ENCODE data around the gene PRKCH. TPM values are rescaled to one million over a fixed set of nuclear protein-coding genes. Genes with fewer than 3 reads are reported as not detected.

PRKCH gene
- total RNA-seq, 1 donor from 2014 or later, result 101 TPM

- peak overlapping the region; percentile 83 for H3K4me3 Mint-ChIP-seq (ENCODE audit: low read depth)
- H3K27me3 Mint-ChIP-seq (ENCODE audit: low read depth), result no peaks in the 10 kb centered on the region
- H3K36me3 Mint-ChIP-seq (ENCODE audit: low read depth), result peaks cover 49% of the 10 kb centered on the region
- intact Hi-C loops (cut with micrococcal nuclease), result loop anchor here (1.0 to 2.0 kb wide), 7 partner anchors 21 to 188 kb away; no protein-coding TSS in a partner anchor
- peaks cover 75% of the 10 kb centered on the region for H3K4me1 Mint-ChIP-seq (ENCODE audit: low read depth)
- DNase-seq (ENCODE audit: low spot score), result peak; percentile 64
- H3K27ac Mint-ChIP-seq, result peak overlapping the region; percentile 93
- H3K9me3 Mint-ChIP-seq, result no peaks in the 10 kb centered on the region
These were observed 151.5 kb downstream of the PRKCH start for GRCh38 chr14:61472801-61473376.

DNA sequence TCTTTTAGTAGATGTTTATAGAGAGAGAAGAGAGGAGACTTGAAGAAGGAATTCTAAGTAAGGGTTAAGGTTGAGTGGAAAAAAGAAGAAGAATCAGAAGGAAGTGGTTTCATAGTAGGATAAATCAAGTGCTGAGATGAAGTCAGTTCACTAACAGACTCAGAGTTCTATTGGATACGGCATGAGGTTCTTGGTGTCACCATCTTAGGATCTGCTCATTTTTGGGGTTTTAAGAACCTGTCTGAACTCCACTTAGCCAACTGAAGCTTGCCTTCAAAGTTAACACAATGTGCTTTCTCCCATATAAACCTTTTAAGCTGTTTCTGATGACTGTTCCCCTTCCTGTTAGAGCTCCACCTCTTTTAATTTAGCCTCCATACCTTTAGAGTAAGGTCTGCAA, 152.6 kb downstream of the PRKCH start:
- Mint-ChIP-seq H3K27ac (peak overlapping the region; percentile 63), H3K4me3 (ENCODE audit: low read depth) (no peak overlapping the region), H3K27me3 (ENCODE audit: low read depth) (no peaks in the 10 kb centered on the region), H3K9me3 (no peaks in the 10 kb centered on the region), H3K4me1 (ENCODE audit: low read depth) (peaks cover 86% of the 10 kb centered on the region), H3K36me3 (ENCODE audit: low read depth) (peaks cover 46% of the 10 kb centered on the region)
- intact Hi-C loops (cut with micrococcal nuclease), result no loop called here
- DNase-seq (ENCODE audit: low spot score), result no peak

DNA sequence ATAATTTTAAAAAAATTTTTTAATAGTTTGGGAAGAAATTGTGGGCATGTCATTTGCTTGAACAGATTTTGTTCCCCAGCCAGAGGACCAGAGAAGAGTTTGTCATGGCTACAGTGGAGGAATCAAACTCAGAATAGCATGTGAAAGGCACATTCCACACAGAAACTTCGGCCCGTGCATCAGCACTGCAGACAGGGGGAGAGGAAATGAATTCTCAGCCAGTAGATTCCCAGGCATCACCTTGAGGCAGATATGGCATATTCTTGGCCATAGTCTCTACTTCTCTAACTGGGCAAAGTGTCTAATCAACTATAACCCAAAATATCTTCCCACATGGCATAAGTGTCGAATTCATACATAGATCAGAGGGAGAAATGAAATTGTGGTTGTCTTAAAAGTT, 153.3 kb downstream of the PRKCH start:
- H3K9me3 Mint-ChIP-seq, result no peaks in the 10 kb centered on the region
- peak overlapping the region; percentile 81 for H3K27ac Mint-ChIP-seq
- H3K36me3 Mint-ChIP-seq (ENCODE audit: low read depth), result peaks cover 42% of the 10 kb centered on the region
- no peak overlapping the region for H3K4me3 Mint-ChIP-seq (ENCODE audit: low read depth)
- H3K27me3 Mint-ChIP-seq (ENCODE audit: low read depth), result no peaks in the 10 kb centered on the region
- DNase-seq (ENCODE audit: low spot score), result no peak
- peaks cover 89% of the 10 kb centered on the region for H3K4me1 Mint-ChIP-seq (ENCODE audit: low read depth)
- intact Hi-C loops (cut with micrococcal nuclease), result loop anchor here (5.0 kb wide), 1 partner anchor 258 kb away; no protein-coding TSS in a partner anchor

GRCh38 chr14:61475316-61475715, 153.9 kb downstream of the PRKCH start:
- Mint-ChIP-seq H3K4me3 (ENCODE audit: low read depth) (no peak overlapping the region), H3K27me3 (ENCODE audit: low read depth) (no peaks in the 10 kb centered on the region), H3K27ac (peak overlapping the region; percentile 81), H3K36me3 (ENCODE audit: low read depth) (peaks cover 38% of the 10 kb centered on the region), H3K4me1 (ENCODE audit: low read depth) (peaks cover 89% of the 10 kb centered on the region), H3K9me3 (no peaks in the 10 kb centered on the region)
- no peak for DNase-seq (ENCODE audit: low spot score)
- intact Hi-C loops (cut with micrococcal nuclease), result loop anchor here (5.0 kb wide), 1 partner anchor 257 kb away; no protein-coding TSS in a partner anchor

- peaks cover 88% of the 10 kb centered on the region for H3K4me1 Mint-ChIP-seq (ENCODE audit: low read depth)
- DNase-seq (ENCODE audit: low spot score), result no peak
- H3K4me3 Mint-ChIP-seq (ENCODE audit: low read depth), result peak overlapping the region; percentile 67
- no peaks in the 10 kb centered on the region for H3K9me3 Mint-ChIP-seq
- peaks cover 37% of the 10 kb centered on the region for H3K36me3 Mint-ChIP-seq (ENCODE audit: low read depth)
- H3K27ac Mint-ChIP-seq, result peak overlapping the region; percentile 95
- H3K27me3 Mint-ChIP-seq (ENCODE audit: low read depth), result no peaks in the 10 kb centered on the region
- intact Hi-C loops (cut with micrococcal nuclease), result loop anchor here (1.0 to 5.0 kb wide), 4 partner anchors 185 to 287 kb away; partner anchors contain the start of genes HIF1A and SNAPC1
These were observed 154.8 kb downstream of the PRKCH start for GRCh38 chr14:61476105-61476753.

GRCh38 chr14:61476754-61477410, 155.5 kb downstream of the PRKCH start:
- Mint-ChIP-seq H3K36me3 (ENCODE audit: low read depth) (peaks cover 39% of the 10 kb centered on the region), H3K4me3 (ENCODE audit: low read depth) (peak overlapping the region; percentile 67), H3K27ac (peak overlapping the region; percentile 95), H3K27me3 (ENCODE audit: low read depth) (no peaks in the 10 kb centered on the region), H3K9me3 (no peaks in the 10 kb centered on the region), H3K4me1 (ENCODE audit: low read depth) (peaks cover 85% of the 10 kb centered on the region)
- DNase-seq (ENCODE audit: low spot score), result peak; percentile 68
- intact Hi-C loops (cut with micrococcal nuclease), result loop anchor here (1.0 to 5.0 kb wide), 6 partner anchors 117 to 286 kb away; partner anchors contain the start of genes HIF1A and SNAPC1

GRCh38 chr14:61477712-61478462, 156.5 kb downstream of the PRKCH start:
- Mint-ChIP-seq H3K4me1 (ENCODE audit: low read depth) (peaks cover 81% of the 10 kb centered on the region), H3K27ac (peak overlapping the region; percentile 95)

DNA sequence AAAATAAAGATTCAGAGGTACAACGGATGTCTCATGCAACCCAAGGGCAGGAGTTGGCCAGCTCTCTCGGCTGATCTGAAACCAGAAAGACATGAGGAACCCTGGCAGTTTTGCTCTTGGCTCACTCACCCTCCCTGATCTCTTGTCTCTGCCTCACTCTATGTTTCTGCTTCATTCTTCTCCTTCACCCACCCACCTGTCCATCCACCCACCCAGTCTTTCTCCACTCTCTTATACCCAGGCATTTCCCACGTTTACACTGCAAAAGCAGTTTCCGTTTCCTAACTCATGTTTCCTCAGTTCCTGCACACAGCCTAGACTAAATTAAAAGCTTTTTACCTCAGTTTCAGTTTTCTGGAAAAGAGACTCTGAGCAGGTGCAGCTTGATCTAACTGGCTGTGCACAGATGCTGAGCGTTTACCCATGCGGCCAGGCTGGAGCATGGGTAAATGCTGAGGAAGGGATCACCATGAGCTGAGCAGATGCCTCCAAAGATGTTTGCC, 157.6 kb downstream of the PRKCH start:
- Mint-ChIP-seq H3K36me3 (ENCODE audit: low read depth) (peaks cover 47% of the 10 kb centered on the region), H3K4me3 (ENCODE audit: low read depth) (peak overlapping the region; percentile 49), H3K4me1 (ENCODE audit: low read depth) (peaks cover 77% of the 10 kb centered on the region), H3K9me3 (no peaks in the 10 kb centered on the region), H3K27ac (peak overlapping the region; percentile 95), H3K27me3 (ENCODE audit: low read depth) (no peaks in the 10 kb centered on the region)
- intact Hi-C loops (cut with micrococcal nuclease), result loop anchor here (1.0 to 5.0 kb wide), 3 partner anchors 24 to 253 kb away; no protein-coding TSS in a partner anchor
- no peak for DNase-seq (ENCODE audit: low spot score)

More at GRCh38 chr14:61477712-61478462, 156.5 kb downstream of the PRKCH start:
- intact Hi-C loops (cut with micrococcal nuclease), result loop anchor here (1.0 to 5.0 kb wide), 4 partner anchors 116 to 285 kb away; partner anchors contain the start of gene SNAPC1
- Mint-ChIP-seq H3K9me3 (no peaks in the 10 kb centered on the region), H3K27me3 (ENCODE audit: low read depth) (no peaks in the 10 kb centered on the region), H3K36me3 (ENCODE audit: low read depth) (peaks cover 46% of the 10 kb centered on the region), H3K4me3 (ENCODE audit: low read depth) (peak overlapping the region; percentile 67)
- no peak for DNase-seq (ENCODE audit: low spot score)

- Mint-ChIP-seq H3K4me3 (ENCODE audit: low read depth) (peak overlapping the region; percentile 44), H3K36me3 (ENCODE audit: low read depth) (peaks cover 48% of the 10 kb centered on the region), H3K4me1 (ENCODE audit: low read depth) (peaks cover 70% of the 10 kb centered on the region), H3K27ac (peak overlapping the region; percentile 95), H3K9me3 (no peaks in the 10 kb centered on the region), H3K27me3 (ENCODE audit: low read depth) (no peaks in the 10 kb centered on the region)
- intact Hi-C loops (cut with micrococcal nuclease), result loop anchor here (1.0 to 5.0 kb wide), 3 partner anchors 23 to 252 kb away; no protein-coding TSS in a partner anchor
- DNase-seq (ENCODE audit: low spot score), result no peak
These were observed 158.5 kb downstream of the PRKCH start for GRCh38 chr14:61479746-61480502.

DNA sequence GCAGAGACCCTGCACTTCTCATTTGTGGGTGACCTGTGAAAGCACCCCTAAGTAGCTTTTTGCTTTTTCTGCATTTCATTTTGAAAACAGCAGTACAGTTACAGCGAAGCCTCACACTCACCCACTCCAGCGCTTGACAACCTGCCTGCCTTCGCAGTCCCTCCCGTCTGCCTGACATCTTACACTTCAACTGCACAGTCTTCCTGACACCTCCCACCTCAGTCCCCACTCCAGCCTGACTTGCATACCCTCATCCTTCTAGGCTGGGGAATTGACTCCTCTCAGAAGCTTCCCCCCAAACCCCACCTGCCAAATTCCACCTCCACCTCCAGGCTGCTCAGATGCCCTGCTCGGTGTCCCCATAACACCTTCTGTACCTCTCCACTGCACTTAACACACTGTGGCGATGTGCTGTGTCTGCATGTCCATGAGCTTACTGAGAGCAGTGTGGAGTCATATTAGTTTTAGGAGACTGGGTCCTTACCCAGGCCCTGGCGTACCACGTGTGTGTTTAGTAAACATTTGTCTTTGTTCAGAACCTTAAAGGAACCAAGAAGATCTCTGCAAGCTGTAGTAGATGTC, 159.4 kb downstream of the PRKCH start:
- peak overlapping the region; percentile 31 for H3K27ac Mint-ChIP-seq
- H3K9me3 Mint-ChIP-seq, result no peaks in the 10 kb centered on the region
- H3K4me1 Mint-ChIP-seq (ENCODE audit: low read depth), result peaks cover 64% of the 10 kb centered on the region
- DNase-seq (ENCODE audit: low spot score), result no peak
- H3K36me3 Mint-ChIP-seq (ENCODE audit: low read depth), result peaks cover 54% of the 10 kb centered on the region
- no peaks in the 10 kb centered on the region for H3K27me3 Mint-ChIP-seq (ENCODE audit: low read depth)
- no peak overlapping the region for H3K4me3 Mint-ChIP-seq (ENCODE audit: low read depth)
- intact Hi-C loops (cut with micrococcal nuclease), result no loop called here

GRCh38 chr14:61481701-61482100, 160.3 kb downstream of the PRKCH start:
- no peak for DNase-seq (ENCODE audit: low spot score)
- Mint-ChIP-seq H3K4me1 (ENCODE audit: low read depth) (peaks cover 58% of the 10 kb centered on the region), H3K27ac (peak overlapping the region; percentile 55), H3K27me3 (ENCODE audit: low read depth) (no peaks in the 10 kb centered on the region), H3K4me3 (ENCODE audit: low read depth) (no peak overlapping the region), H3K9me3 (no peaks in the 10 kb centered on the region), H3K36me3 (ENCODE audit: low read depth) (peaks cover 63% of the 10 kb centered on the region)
- intact Hi-C loops (cut with micrococcal nuclease), result no loop called here
